ENCODE measurements around the gene TUBGCP3.

DNA sequence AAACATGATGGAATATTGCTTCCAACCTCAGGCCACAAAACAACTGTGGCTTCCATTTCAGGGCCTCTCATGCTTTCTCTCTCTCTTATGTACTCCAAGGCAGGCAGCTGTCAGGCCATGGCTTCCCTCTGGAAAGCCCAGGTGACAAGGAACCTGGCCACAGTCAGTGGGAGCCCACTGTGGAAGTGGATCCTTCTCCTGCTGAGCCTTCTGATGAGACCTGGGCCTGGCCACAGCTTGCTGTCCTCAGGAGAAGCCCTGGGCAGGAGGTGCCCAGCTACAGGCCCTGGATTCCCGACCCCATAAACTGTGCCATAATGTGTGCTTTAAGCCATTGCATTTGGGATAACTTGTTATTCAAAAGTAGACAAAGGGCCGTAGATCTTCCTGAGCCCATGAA, 140.6 kb downstream of the TUBGCP3 start:
- TF ChIP-seq ZNF274 (IDR thresholded peaks at IDR 0.05; ENCODE audit: low read depth, low read length) (no peak), SUZ12 (IDR thresholded peaks at IDR 0.05; ENCODE audit: extremely low read depth, insufficient read depth, insufficient read length) (no peak)
